Heart right ventricle (tissue), 16 donors: ENCODE data around the gene TRIM6. TPM values are rescaled to one million over a fixed set of nuclear protein-coding genes. Genes with fewer than 3 reads are reported as not detected.
"Not testable (repeated sequence)": the region's sequence is repeated elsewhere in the genome, so short reads cannot be mapped to it uniquely, and the experiment has no call there.

ENCODE experiments used
- ATAC-seq, 8 donors: fragments of 200-7000 bp; cut with Tn5 transposase; one replicate each; pipeline ENCODE4 v1.9.1; 2020; ENCODE audit warnings: mild to moderate bottlenecking in 8 of 8, moderate library complexity in 8 of 8, moderate number of reproducible peaks in 1 of 8
- DNase-seq, 2 donors: peaks; one replicate each; pipeline ENCODE4 v3.0.0-alpha.2; 2020
- H3K27ac ChIP-seq, 10 donors: fragments of 200-600 bp; sonication (generic) in 2 of 10; one replicate each; pipeline versions ENCODE4 v1.5.0 to v1.8.0; 2020 to 2022; ENCODE audit warnings: mild to moderate bottlenecking in 3 of 10
- H3K27me3 ChIP-seq, 7 donors: fragments of 200-600 bp; one replicate each; pipeline ENCODE4 v1.8.0; 2021 to 2022; ENCODE audit warnings: mild to moderate bottlenecking in 2 of 7
- H3K36me3 ChIP-seq, 9 donors: fragments of 200-600 bp; sonication (generic) in 1 of 9; one replicate each; pipeline versions ENCODE4 v1.5.0 to v1.8.0; 2020 to 2022; ENCODE audit warnings: mild to moderate bottlenecking in 2 of 9
- H3K4me1 ChIP-seq, 9 donors: fragments of 200-600 bp; sonication (generic) in 1 of 9; one replicate each; pipeline versions ENCODE4 v1.5.0 to v1.8.0; 2020 to 2022; ENCODE audit warnings: mild to moderate bottlenecking in 4 of 9
- H3K4me3 ChIP-seq, 10 donors: fragments of 200-600 bp; sonication (generic) in 2 of 10; one replicate each; pipeline versions ENCODE4 v1.5.0 to v1.8.0; 2020 to 2022; ENCODE audit warnings: mild to moderate bottlenecking in 7 of 10, moderate library complexity in 2 of 10
- H3K9me3 ChIP-seq, 11 donors: fragments of 200-600 bp in 10 of 11; sonication (generic) in 2 of 11; one replicate each; pipeline versions ENCODE4 v1.5.0 to v1.8.0; 2013 to 2022; ENCODE audit warnings: mild to moderate bottlenecking in 2 of 11, control low read depth in 1 of 11, moderate library complexity in 1 of 11
- CTCF ChIP-seq, 9 donors: fragments of 200-600 bp; sonication (generic) in 2 of 9; IDR thresholded peaks; one replicate each; pipeline versions ENCODE4 v1.5.0 to v1.8.0; 2021 to 2022; ENCODE audit warnings: antibody characterized with exemption in 9 of 9, mild to moderate bottlenecking in 5 of 9, moderate library complexity in 1 of 9
- WGBS, 2 donors: extraction: QIAGEN DNeasy Blood & Tissue Kit; methylation state at CpG; one replicate each; pipeline ENCODE4 v1.1.7; 2013; ENCODE audit warnings: inconsistent platforms in 1 of 2; 5-methylcytosine and 5-hydroxymethylcytosine counted together
- intact Hi-C, 10 donors: fragments of 100-400 bp; cut with DNase I; formaldehyde crosslinking; loops; one replicate each; pipeline versions ENCODE4 v1.11.1 to v1.14.2; 2022
- polyA plus RNA-seq, 2 donors: library from polyadenylated mRNA; stranded (reverse); fragments of 200-250 nt; gene quantifications; one replicate each; pipeline ENCODE4 v1.2.3, GENCODE V29; 2013
- total RNA-seq, 10 donors: library from RNA; stranded (reverse); fragmentation: NEBNext Ultra II Directional in 3 of 10; extraction: Animal tissue kit (Norgen Biotek cat#: 25700) in 3 of 10; gene quantifications; one replicate each; pipeline versions ENCODE4 v1.2.1 to v1.2.4, GENCODE V29; 2021 to 2023
- donor health status: Arrhythmogenic right ventricular cardiomyopathy.
- donor health status: ischemic (EF 13 %, LVEDD 7.1; RV severe dilation, severe dysfunction).
- donor health status: healthy with polysubstance abuse.
- donor health status: DM: no; HTN: yes; CAD: no.
- donor health status: DM: no; HTN: no; CAD: no.
- donor health status: ischemic (EF 25% LVEDD 6.9; RV normal size, moderate dysfunction).
- donor health status: ischemic (EF 25% LVEDD 5.7; RV mildly dilated, moderate dysfunction).
- donor health status: healthy.
- donor health status: DM: yes; HTN: yes; CAD: no.
- donor health status: Ischemic cardiomyopathy.
- donor health status: ischemic (EF 35%, LVEDD 5.7; RV mildly dilated, moderate dysfunction).
- donor health status: nonischemic (EF 11% LVEDD 7.7; RV severe dilation, severe dysfunction).
- donor health status: DM: yes; HTN: yes; CAD: no.
- donor health status: PGD.
- donor health status: ischemic (EF 29% LVEDD 5.4; RV normal size, mild dysfunction).
- donor health status: nonischemic (EF 23%, LVEDD 6.1; RV moderate dilation, normal function).

Gene TRIM6
- total and polyA plus RNA-seq, 12 donors, result 0.38 to 2.2 (median 0.85) TPM

DNA sequence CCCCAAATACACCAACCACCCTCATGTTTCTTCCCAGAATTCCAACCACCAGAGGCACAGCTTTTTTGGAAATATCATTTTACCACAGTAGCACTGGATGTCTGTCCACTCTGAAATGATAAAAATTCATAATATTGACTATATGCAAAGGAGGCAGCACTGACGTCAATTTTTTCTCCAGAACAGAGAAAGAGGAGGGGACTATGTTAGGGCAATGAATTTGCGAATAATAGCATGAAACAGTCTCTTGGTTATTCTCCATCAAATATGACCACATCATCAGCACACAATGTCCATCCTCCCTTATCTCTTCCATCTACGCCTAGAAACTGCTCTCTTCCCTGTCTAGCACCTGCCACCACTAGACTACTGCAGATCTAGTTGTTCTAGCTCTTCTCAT lies 49.7 kb downstream of the TRIM6 start:
- intact Hi-C loops, result no loop called here
- Histone ChIP-seq H3K36me3 (peaks cover 0 to 39% (median 23%) of the 10 kb centered on the region in 9 donors), H3K27me3 (no peaks in the 10 kb centered on the region), H3K4me1 (no peaks in the 10 kb centered on the region), H3K4me3 (no peak overlapping the region), H3K9me3 (peaks cover 0 to 3% (median 0%) of the 10 kb centered on the region in 11 donors), H3K27ac (no peak overlapping the region)
- no peak for DNase-seq
- 91 to 93% methylated on average over 3 of the region's 3 CpGs for WGBS, 2 donors
- ATAC-seq, result no peak
- TF ChIP-seq CTCF (IDR thresholded peaks at IDR 0.05), result no peak

DNA sequence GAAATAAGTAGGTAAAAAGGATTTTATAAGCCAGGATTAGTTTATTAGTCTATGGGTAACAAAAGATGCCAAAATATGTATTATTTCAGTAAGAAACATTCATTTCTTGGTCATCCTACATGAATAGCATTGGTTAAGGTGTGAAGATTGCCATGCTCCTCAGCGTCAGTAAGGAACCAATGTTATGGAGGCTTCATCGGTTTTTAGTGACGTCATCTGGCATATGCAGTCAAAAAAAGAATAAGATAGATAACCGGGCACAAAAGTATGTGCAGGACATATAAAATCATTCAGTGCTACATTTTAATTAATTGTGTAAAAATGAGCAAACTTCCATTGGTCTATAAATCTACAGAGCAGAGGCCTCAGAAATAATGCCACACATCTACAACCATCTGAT lies 59.0 kb downstream of the TRIM6 start:
- Histone ChIP-seq H3K27me3 (no peaks in the 10 kb centered on the region), H3K9me3 (peaks cover 0 to 25% (median 6%) of the 10 kb centered on the region in 11 donors), H3K4me3 (no peak overlapping the region), H3K4me1 (no peaks in the 10 kb centered on the region), H3K36me3 (no peaks in the 10 kb centered on the region), H3K27ac (no peak overlapping the region)
- WGBS, 2 donors, result 96 to 97% methylated on average over 4 of the region's 4 CpGs
- DNase-seq (no peak), ATAC-seq (no peak)
- no peak for TF ChIP-seq CTCF (IDR thresholded peaks at IDR 0.05)
- intact Hi-C loops, result no loop called here

DNA sequence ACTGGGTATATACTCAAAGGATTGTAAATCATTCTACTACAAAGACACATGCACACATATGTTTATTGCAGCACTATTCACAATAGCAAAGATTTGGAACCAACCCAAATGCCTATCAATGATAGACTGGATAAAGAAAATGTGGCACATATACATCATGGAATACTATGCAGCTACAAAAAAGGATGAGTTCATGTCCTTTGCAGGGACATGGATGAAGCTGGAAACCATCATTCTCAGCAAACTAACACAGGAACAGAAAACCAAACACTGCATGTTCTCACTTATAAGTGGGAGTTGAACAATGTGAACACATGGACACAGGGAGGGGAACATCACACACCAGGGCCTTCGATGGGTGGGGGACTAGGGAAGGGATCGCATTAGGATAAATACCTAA lies 60.5 kb downstream of the TRIM6 start:
- H3K4me3 ChIP-seq, H3K36me3 ChIP-seq, intact Hi-C loops, H3K4me1 ChIP-seq, H3K27me3 ChIP-seq, H3K27ac ChIP-seq, DNase-seq, ATAC-seq: not testable (repeated sequence)
- peaks cover 0 to 24% (median 6%) of the 10 kb centered on the region in 11 donors for H3K9me3 ChIP-seq
- WGBS, 2 donors, result 96 to 97% methylated on average over 2 of the region's 2 CpGs

- intact Hi-C loops, result no loop called here
- DNase-seq, result no peak
- Histone ChIP-seq H3K27me3 (no peaks in the 10 kb centered on the region), H3K27ac (no peak overlapping the region), H3K4me1 (no peaks in the 10 kb centered on the region), H3K36me3 (peaks cover 0 to 19% (median 0%) of the 10 kb centered on the region in 9 donors), H3K9me3 (peaks cover 0 to 13% (median 0%) of the 10 kb centered on the region in 11 donors), H3K4me3 (no peak overlapping the region)
- no peak for TF ChIP-seq CTCF (IDR thresholded peaks at IDR 0.05)
- ATAC-seq, result no peak
- 94% methylated on average over 5 of the region's 5 CpGs for WGBS, 2 donors
These were observed 61.9 kb downstream of the TRIM6 start for GRCh38 chr11:5658318-5658717.

Other genes with a start within 250 kb of the TRIM6 start
- gene OR51B6, start 245.1 kb upstream of the TRIM6 start, total RNA-seq, result not detected
- not detected for gene OR51B6, start 245.1 kb upstream of the TRIM6 start, polyA plus RNA-seq
- gene OR51M1, start 212.8 kb upstream of the TRIM6 start, total RNA-seq, result not detected
- gene OR51M1, start 212.8 kb upstream of the TRIM6 start, polyA plus RNA-seq, result not detected
- gene OR51Q1, start 174.5 kb upstream of the TRIM6 start, total RNA-seq, result not detected
- gene OR51Q1, start 174.5 kb upstream of the TRIM6 start, polyA plus RNA-seq, result not detected
- under 1 TPM in 1 of 10 donors, not detected in 9; 0.28 TPM for gene OR51I1, start 155.1 kb upstream of the TRIM6 start, total RNA-seq
- gene OR51I1, start 155.1 kb upstream of the TRIM6 start, polyA plus RNA-seq, result not detected
- gene OR51I2, start 147.3 kb upstream of the TRIM6 start, total RNA-seq, result not detected
- not detected for gene OR51I2, start 147.3 kb upstream of the TRIM6 start, polyA plus RNA-seq
- not detected for gene OR52D1, start 108.0 kb upstream of the TRIM6 start, total RNA-seq
- gene OR52D1, start 108.0 kb upstream of the TRIM6 start, polyA plus RNA-seq, result not detected
- gene UBQLN3, start 86.7 kb upstream of the TRIM6 start, total RNA-seq, result under 1 TPM in 3 of 10 donors, not detected in 7; 0.20 to 0.32 (median 0.24) TPM
- gene UBQLN3, start 86.7 kb upstream of the TRIM6 start, polyA plus RNA-seq, result not detected
- under 1 TPM in 5 of 10 donors, not detected in 5; 0.10 to 0.42 (median 0.13) TPM for gene UBQLNL, start 79.9 kb upstream of the TRIM6 start, total RNA-seq
- under 1 TPM; 0.10 to 0.80 TPM for gene UBQLNL, start 79.9 kb upstream of the TRIM6 start, polyA plus RNA-seq
- not detected for gene OR52H1, start 48.1 kb upstream of the TRIM6 start, total RNA-seq
- gene OR52H1, start 48.1 kb upstream of the TRIM6 start, polyA plus RNA-seq, result not detected
- gene OR52B6, start 15.8 kb upstream of the TRIM6 start, total RNA-seq, result not detected
- gene OR52B6, start 15.8 kb upstream of the TRIM6 start, polyA plus RNA-seq, result not detected
- gene TRIM34, start 28.4 kb downstream of the TRIM6 start, total RNA-seq, result 1 to 10 TPM in 9 of 10 donors, under 1 TPM in 1; 0.66 to 6.5 (median 2.0) TPM
- 1 to 10 TPM; 1.8 to 1.9 TPM for gene TRIM34, start 28.4 kb downstream of the TRIM6 start, polyA plus RNA-seq
- gene TRIM5, start 88.4 kb downstream of the TRIM6 start, total RNA-seq, result 10 to 100 TPM in 2 of 10 donors, 1 to 10 TPM in 8; 3.1 to 12.6 (median 7.8) TPM
- gene TRIM5, start 88.4 kb downstream of the TRIM6 start, polyA plus RNA-seq, result 1 to 10 TPM; 6.4 to 6.5 TPM
- gene TRIM22, start 93.2 kb downstream of the TRIM6 start, total RNA-seq, result 10 to 100 TPM; 11.7 to 52.6 (median 17.6) TPM
- gene TRIM22, start 93.2 kb downstream of the TRIM6 start, polyA plus RNA-seq, result 10 to 100 TPM in 1 of 2 donors, 1 to 10 TPM in 1; 8.1 to 27.1 TPM
- not detected for gene OR56B1, start 139.8 kb downstream of the TRIM6 start, total RNA-seq
- gene OR56B1, start 139.8 kb downstream of the TRIM6 start, polyA plus RNA-seq, result not detected
- gene OR52N4, start 157.6 kb downstream of the TRIM6 start, total RNA-seq, result under 1 TPM in 1 of 10 donors, not detected in 9; 0.32 TPM
- gene OR52N4, start 157.6 kb downstream of the TRIM6 start, polyA plus RNA-seq, result not detected
- gene OR52N5, start 186.7 kb downstream of the TRIM6 start, total RNA-seq, result under 1 TPM in 1 of 10 donors, not detected in 9; 0.09 TPM
- gene OR52N5, start 186.7 kb downstream of the TRIM6 start, polyA plus RNA-seq, result not detected
- gene OR52N1, start 194.6 kb downstream of the TRIM6 start, total RNA-seq, result under 1 TPM in 1 of 10 donors, not detected in 9; 0.09 TPM
- not detected for gene OR52N1, start 194.6 kb downstream of the TRIM6 start, polyA plus RNA-seq
- gene OR52N2, start 212.3 kb downstream of the TRIM6 start, total RNA-seq, result not detected
- gene OR52N2, start 212.3 kb downstream of the TRIM6 start, polyA plus RNA-seq, result not detected
- gene OR52E6, start 245.3 kb downstream of the TRIM6 start, total RNA-seq, result not detected
- gene OR52E6, start 245.3 kb downstream of the TRIM6 start, polyA plus RNA-seq, result not detected